ENCODE measurements around the gene AUTS2. TPM values are rescaled to one million over a fixed set of nuclear protein-coding genes. Genes with fewer than 3 reads are reported as not detected.

The AUTS2 gene
- total RNA-seq, 1 donor from 2014 or later: 9.9 TPM

DNA sequence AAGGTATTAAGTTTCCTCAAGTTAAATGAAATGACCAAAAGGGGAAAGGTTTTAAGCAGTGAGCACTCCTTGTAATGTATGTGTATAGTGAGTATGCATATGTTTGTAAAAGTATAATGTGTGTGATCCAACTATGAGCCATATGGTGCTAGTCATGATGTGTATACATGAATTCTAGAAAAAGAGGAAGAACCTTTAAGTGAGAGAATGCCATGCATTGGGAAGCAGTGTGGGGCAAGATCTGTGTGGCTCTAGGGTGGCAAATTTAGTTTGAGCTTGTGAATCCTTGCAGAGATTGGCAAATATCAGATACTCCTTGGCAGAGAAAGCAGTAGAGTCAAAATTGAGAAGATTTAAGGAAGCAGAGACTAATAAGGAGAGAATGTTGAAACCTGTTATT is 435.0 kb downstream of the AUTS2 start:
- TF ChIP-seq, protein P1, sequence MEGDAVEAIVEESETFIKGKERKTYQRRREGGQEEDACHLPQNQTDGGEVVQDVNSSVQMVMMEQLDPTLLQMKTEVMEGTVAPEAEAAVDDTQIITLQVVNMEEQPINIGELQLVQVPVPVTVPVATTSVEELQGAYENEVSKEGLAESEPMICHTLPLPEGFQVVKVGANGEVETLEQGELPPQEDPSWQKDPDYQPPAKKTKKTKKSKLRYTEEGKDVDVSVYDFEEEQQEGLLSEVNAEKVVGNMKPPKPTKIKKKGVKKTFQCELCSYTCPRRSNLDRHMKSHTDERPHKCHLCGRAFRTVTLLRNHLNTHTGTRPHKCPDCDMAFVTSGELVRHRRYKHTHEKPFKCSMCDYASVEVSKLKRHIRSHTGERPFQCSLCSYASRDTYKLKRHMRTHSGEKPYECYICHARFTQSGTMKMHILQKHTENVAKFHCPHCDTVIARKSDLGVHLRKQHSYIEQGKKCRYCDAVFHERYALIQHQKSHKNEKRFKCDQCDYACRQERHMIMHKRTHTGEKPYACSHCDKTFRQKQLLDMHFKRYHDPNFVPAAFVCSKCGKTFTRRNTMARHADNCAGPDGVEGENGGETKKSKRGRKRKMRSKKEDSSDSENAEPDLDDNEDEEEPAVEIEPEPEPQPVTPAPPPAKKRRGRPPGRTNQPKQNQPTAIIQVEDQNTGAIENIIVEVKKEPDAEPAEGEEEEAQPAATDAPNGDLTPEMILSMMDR (IDR thresholded peaks at IDR 0.05; ENCODE audit: insufficient read depth, low read length, poor library complexity, severe bottlenecking): no peak
- Histone ChIP-seq H3K4me3 (ENCODE audit: low read depth, low read length) (no peak overlapping the region), H3K27me3 (ENCODE audit: control insufficient read depth, insufficient read depth, low read length) (no peaks in the 10 kb centered on the region), H3K36me3 (ENCODE audit: control insufficient read depth, insufficient read depth, low read length) (no peaks in the 10 kb centered on the region)
- no peak for DNase-seq (ENCODE audit: low read depth)

DNA sequence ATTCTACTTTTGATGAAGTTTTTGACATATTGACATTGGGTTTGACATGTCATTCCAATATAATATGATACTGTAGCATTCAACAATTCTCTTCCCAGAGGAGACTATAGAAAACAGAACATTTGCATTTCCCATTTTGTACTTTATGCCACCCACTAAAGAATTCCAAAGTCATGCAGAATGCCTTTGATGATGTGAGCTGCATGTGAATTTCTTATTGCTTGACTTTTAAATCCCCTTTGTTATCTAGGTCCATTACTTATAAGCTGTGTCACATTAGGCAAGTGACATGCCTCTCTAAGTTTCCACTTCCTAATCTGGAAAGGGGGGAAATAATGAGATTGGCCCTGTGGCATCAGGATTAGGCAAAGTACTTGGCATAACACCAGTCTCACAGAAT is 436.7 kb downstream of the AUTS2 start:
- TF ChIP-seq, protein P1 (IDR thresholded peaks at IDR 0.05; ENCODE audit: insufficient read depth, low read length, poor library complexity, severe bottlenecking): no peak
- no peaks in the 10 kb centered on the region for H3K36me3 ChIP-seq (ENCODE audit: control insufficient read depth, insufficient read depth, low read length)
- no peaks in the 10 kb centered on the region for H3K27me3 ChIP-seq (ENCODE audit: control insufficient read depth, insufficient read depth, low read length)
- H3K4me3 ChIP-seq (ENCODE audit: low read depth, low read length): no peak overlapping the region
- no peak for DNase-seq (ENCODE audit: low read depth)

DNA sequence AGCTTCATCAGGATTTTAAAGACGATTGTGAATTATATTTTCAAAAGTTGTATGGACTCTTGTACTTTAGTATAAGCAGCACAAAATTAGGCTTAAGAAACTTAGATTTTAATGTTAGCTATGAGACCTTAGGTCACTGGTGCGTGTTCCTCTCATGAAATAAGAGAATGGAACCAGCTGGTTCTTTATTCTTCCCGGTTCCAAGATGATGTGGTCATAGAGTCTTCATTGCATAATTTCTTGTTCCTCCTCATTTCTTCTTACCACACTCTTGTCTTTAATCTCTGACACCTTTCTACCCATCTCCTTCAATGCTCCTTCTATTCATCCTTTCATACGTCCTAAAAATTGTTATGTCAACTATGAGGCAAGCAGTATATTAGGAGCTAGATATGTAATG is 437.2 kb downstream of the AUTS2 start:
- Histone ChIP-seq H3K27me3 (ENCODE audit: control insufficient read depth, insufficient read depth, low read length) (no peaks in the 10 kb centered on the region), H3K36me3 (ENCODE audit: control insufficient read depth, insufficient read depth, low read length) (no peaks in the 10 kb centered on the region)

DNA sequence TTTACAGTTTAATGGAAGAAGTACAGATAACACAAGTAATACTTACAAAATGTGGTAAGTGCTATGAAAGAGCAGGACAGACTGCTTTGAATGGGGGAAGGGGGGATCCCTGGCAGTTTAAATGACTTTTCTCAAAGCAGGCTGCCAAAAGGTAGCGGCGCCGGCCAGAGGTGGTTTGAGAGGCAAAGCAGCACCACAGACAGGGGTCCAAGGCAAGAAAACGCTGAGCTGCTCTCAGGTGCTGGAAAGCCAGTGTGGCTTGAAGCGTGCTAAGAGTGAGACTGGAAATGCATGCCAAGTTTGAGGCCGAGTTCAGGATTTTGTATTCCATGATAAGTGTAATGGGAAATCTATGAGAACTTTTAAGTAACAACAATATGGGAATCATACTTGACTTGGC is 437.7 kb downstream of the AUTS2 start:
- no peak overlapping the region for H3K4me3 ChIP-seq (ENCODE audit: low read depth, low read length)
- TF ChIP-seq, protein P1 (IDR thresholded peaks at IDR 0.05; ENCODE audit: insufficient read depth, low read length, poor library complexity, severe bottlenecking): no peak
- no peaks in the 10 kb centered on the region for H3K27me3 ChIP-seq (ENCODE audit: control insufficient read depth, insufficient read depth, low read length)
- H3K36me3 ChIP-seq (ENCODE audit: control insufficient read depth, insufficient read depth, low read length): no peaks in the 10 kb centered on the region
- no peak for DNase-seq (ENCODE audit: low read depth)

More for the DNA sequence above, 437.2 kb downstream of the AUTS2 start:
- H3K4me3 ChIP-seq (ENCODE audit: low read depth, low read length): no peak overlapping the region
- TF ChIP-seq, protein P1 (IDR thresholded peaks at IDR 0.05; ENCODE audit: insufficient read depth, low read length, poor library complexity, severe bottlenecking): no peak
- no peak for DNase-seq (ENCODE audit: low read depth)

DNA sequence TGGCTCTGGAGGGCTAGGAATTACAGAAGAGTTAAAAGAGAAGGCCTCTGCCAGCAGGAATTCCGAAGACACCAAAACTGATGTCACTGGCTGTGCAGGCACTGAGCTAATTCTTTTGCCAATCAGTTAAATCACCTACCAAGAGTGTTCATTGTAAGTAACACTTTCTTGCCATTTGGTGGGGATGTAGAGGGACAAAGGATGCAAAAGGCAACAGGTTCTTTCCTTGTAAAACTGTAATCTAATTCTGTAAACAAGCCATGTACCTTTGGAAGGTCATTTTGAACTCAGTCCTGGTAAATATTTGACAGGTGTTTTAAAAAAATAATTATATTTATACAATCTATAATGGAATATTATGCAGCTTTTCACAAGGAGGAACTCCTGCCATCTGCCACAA is 438.4 kb downstream of the AUTS2 start:
- TF ChIP-seq, protein P1 (IDR thresholded peaks at IDR 0.05; ENCODE audit: insufficient read depth, low read length, poor library complexity, severe bottlenecking): no peak
- DNase-seq (ENCODE audit: low read depth): no peak
- Histone ChIP-seq H3K36me3 (ENCODE audit: control insufficient read depth, insufficient read depth, low read length) (no peaks in the 10 kb centered on the region), H3K4me3 (ENCODE audit: low read depth, low read length) (no peak overlapping the region), H3K27me3 (ENCODE audit: control insufficient read depth, insufficient read depth, low read length) (no peaks in the 10 kb centered on the region)

DNA sequence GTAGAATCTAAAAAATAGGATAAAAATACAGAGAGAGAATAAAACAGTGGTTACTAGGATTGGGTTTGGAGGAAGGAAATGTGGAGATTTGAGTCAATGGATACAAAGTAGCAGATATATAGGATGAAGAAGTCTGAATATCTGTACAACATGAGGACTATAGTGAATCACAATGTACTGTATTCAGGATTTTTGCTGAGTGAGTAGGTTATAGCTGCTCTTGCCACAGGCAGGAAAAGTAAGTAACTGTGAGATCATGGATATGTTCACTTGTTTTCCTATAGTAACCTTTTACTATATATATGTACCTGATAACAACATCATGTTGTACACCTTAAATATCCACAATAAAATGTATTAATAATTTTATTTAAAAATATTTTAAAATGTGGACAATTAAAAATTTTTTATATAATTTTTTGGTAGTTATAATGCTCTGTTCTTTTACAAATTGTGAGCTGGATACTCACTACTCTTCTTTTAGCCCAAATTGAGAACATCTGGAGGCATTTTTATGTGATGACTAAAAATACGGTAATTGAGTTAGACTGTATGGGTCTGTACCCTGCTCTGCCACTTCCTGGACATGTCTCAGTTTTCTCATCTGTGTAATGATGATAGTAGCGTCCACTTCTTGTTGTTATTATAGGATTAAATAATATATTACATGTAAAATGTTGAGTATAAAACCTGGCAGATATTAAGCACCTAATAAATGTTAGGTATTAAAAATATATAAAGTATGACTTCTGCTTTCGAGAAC is 439.1 kb downstream of the AUTS2 start:
- Histone ChIP-seq H3K27me3 (ENCODE audit: control insufficient read depth, insufficient read depth, low read length) (no peaks in the 10 kb centered on the region), H3K4me3 (ENCODE audit: low read depth, low read length) (no peak overlapping the region), H3K36me3 (ENCODE audit: control insufficient read depth, insufficient read depth, low read length) (no peaks in the 10 kb centered on the region)
- TF ChIP-seq, protein P1 (IDR thresholded peaks at IDR 0.05; ENCODE audit: insufficient read depth, low read length, poor library complexity, severe bottlenecking): no peak
- DNase-seq (ENCODE audit: low read depth): no peak

All from kidney epithelial cell (primary cell).